GM19193 (cell line): Measurements from ENCODE around the gene CBARP.
A peak's percentile ranks its signal among the peaks of the same experiment; 100 is the strongest.

ENCODE experiments used
- POLR2A ChIP-seq: IDR thresholded peaks from 4 replicates; pipeline ENCODE4 v1.6.1; 2011; ENCODE audit not compliant: insufficient read depth, insufficient read length; ENCODE audit errors: extremely low read depth

CBARP gene

GRCh38 chr19:1261538-1261797, 23.7 kb upstream of the CBARP start:
- no peak for TF ChIP-seq POLR2A

- TF ChIP-seq POLR2A = peak; percentile 45
These were observed 23.1 kb upstream of the CBARP start for GRCh38 chr19:1260749-1261537.

GRCh38 chr19:1259876-1260748, 22.3 kb upstream of the CBARP start:
- TF ChIP-seq POLR2A = peak; percentile 29

GRCh38 chr19:1259206-1259875, 21.5 kb upstream of the CBARP start:
- TF ChIP-seq POLR2A = peak; percentile 71

- TF ChIP-seq POLR2A = no peak
These were observed 21.0 kb upstream of the CBARP start for GRCh38 chr19:1258707-1259205.

- TF ChIP-seq POLR2A = no peak
These were observed 20.3 kb upstream of the CBARP start for GRCh38 chr19:1258163-1258492.

- no peak for TF ChIP-seq POLR2A
These were observed 19.8 kb upstream of the CBARP start for GRCh38 chr19:1257475-1258162.

- no peak for TF ChIP-seq POLR2A
These were observed 19.1 kb upstream of the CBARP start for GRCh38 chr19:1256646-1257474.

GRCh38 chr19:1255186-1256161, 17.7 kb upstream of the CBARP start:
- no peak for TF ChIP-seq POLR2A

- TF ChIP-seq POLR2A = no peak
These were observed 16.9 kb upstream of the CBARP start for GRCh38 chr19:1254530-1255185.

- peak; percentile 23 for TF ChIP-seq POLR2A
These were observed 16.3 kb upstream of the CBARP start for GRCh38 chr19:1254081-1254527.

- TF ChIP-seq POLR2A = no peak
These were observed 15.8 kb upstream of the CBARP start for GRCh38 chr19:1253514-1254080.
